Measurements from ENCODE around the gene IL17B.

Gene IL17B

DNA sequence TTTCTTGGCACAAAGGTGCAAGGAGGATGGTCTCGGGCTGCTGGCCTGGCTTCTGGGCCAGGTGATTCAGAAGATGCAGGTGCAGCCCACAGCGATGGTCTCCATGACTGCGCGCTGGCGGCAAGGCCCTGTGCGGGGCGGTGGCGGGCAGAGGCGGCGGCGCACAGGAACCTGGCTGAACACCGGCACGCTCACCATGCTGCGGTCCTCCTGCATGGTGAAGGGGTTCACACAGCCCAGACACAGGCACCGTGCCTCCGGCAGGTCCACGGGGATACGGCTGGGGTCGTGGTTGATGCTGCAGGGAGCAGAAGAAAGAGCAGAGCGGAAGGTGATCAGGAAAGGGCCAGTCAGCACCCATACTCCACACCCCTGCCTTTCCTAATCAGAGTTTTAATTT is 4.8 kb downstream of the IL17B start:
- H2AFZ ChIP-seq (ENCODE audit: low read depth) = no peak overlapping the region
- no peaks in the 10 kb centered on the region for H3K79me2 ChIP-seq (ENCODE audit: insufficient read depth, low read depth)
- H3K4me3 ChIP-seq (IDR thresholded peaks at IDR 0.05; ENCODE audit: insufficient read depth, low read depth, low read length) = no peak overlapping the region
- no peak overlapping the region for H3K27ac ChIP-seq
- no peak overlapping the region for H3K4me2 ChIP-seq
- H4K20me1 ChIP-seq (ENCODE audit: insufficient read depth) = no peaks in the 10 kb centered on the region
- no peaks in the 10 kb centered on the region for H3K4me1 ChIP-seq (ENCODE audit: low read depth, poor library complexity, severe bottlenecking)
- TF ChIP-seq, protein P1, sequence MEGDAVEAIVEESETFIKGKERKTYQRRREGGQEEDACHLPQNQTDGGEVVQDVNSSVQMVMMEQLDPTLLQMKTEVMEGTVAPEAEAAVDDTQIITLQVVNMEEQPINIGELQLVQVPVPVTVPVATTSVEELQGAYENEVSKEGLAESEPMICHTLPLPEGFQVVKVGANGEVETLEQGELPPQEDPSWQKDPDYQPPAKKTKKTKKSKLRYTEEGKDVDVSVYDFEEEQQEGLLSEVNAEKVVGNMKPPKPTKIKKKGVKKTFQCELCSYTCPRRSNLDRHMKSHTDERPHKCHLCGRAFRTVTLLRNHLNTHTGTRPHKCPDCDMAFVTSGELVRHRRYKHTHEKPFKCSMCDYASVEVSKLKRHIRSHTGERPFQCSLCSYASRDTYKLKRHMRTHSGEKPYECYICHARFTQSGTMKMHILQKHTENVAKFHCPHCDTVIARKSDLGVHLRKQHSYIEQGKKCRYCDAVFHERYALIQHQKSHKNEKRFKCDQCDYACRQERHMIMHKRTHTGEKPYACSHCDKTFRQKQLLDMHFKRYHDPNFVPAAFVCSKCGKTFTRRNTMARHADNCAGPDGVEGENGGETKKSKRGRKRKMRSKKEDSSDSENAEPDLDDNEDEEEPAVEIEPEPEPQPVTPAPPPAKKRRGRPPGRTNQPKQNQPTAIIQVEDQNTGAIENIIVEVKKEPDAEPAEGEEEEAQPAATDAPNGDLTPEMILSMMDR (conservative IDR thresholded peaks at IDR 0.05; ENCODE audit: low read depth, low read length) = no peak
- no peak overlapping the region for H3K9ac ChIP-seq
- H3K27me3 ChIP-seq (ENCODE audit: insufficient read depth, low read depth) = no peaks in the 10 kb centered on the region
- no peaks in the 10 kb centered on the region for H3K36me3 ChIP-seq (ENCODE audit: insufficient read depth)

- no peaks in the 10 kb centered on the region for H3K4me1 ChIP-seq (ENCODE audit: low read depth, poor library complexity, severe bottlenecking)
- H3K4me3 ChIP-seq (IDR thresholded peaks at IDR 0.05; ENCODE audit: insufficient read depth, low read depth, low read length) = no peak overlapping the region
- H3K9ac ChIP-seq = no peak overlapping the region
Observed at GRCh38 chr5:149372932-149373331, 6.2 kb downstream of the IL17B start.

DNA sequence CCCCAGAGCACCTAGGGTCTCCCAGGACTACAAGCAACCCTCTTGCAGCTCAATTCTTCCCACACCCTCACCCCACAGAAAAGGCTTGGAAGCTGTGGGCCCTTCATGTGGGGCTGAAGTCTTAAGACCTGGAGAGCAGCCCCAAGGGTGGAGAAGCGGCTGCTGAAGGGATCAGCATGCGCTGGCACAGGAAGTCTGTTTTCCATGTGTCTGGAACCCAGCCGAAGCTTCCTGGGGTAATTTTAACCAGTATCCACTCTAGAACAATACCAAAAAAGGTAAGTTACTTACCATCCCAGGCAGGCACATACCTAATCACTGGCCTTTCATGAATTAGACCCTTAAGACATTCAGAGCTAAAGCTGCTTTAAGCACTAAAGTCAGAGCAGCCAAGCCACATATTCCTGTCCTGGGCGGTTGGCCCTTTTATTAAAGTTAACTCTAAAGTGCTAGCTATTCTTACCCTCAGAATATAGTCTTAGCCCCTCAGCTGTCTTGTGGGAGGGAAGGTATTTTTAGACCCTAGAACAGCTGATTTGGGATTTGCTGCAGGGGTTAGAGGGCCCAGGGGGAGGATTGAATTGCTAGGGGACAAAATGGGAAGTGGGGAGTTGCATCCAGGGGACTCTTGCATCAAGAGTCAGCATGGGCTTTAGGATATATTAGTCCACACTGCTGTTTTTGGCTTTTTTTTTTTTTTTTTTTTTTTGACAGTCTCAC is 6.9 kb downstream of the IL17B start:
- TF ChIP-seq, protein P1 (conservative IDR thresholded peaks at IDR 0.05; ENCODE audit: low read depth, low read length) = no peak
- no peak overlapping the region for H2AFZ ChIP-seq (ENCODE audit: low read depth)

More at GRCh38 chr5:149372932-149373331, 6.2 kb downstream of the IL17B start:
- Histone ChIP-seq H2AFZ (ENCODE audit: low read depth) (no peak overlapping the region), H3K79me2 (ENCODE audit: insufficient read depth, low read depth) (no peaks in the 10 kb centered on the region), H3K27me3 (ENCODE audit: insufficient read depth, low read depth) (no peaks in the 10 kb centered on the region), H3K36me3 (ENCODE audit: insufficient read depth) (no peaks in the 10 kb centered on the region), H4K20me1 (ENCODE audit: insufficient read depth) (no peaks in the 10 kb centered on the region), H3K4me2 (no peak overlapping the region), H3K27ac (no peak overlapping the region)
- TF ChIP-seq, protein P1 (conservative IDR thresholded peaks at IDR 0.05; ENCODE audit: low read depth, low read length) = no peak

GRCh38 chr5:149371296-149371962 is 7.7 kb downstream of the IL17B start:
- TF ChIP-seq, protein P1 (conservative IDR thresholded peaks at IDR 0.05; ENCODE audit: low read depth, low read length) = peak; percentile 56
- Histone ChIP-seq H4K20me1 (ENCODE audit: insufficient read depth) (no peaks in the 10 kb centered on the region), H2AFZ (ENCODE audit: low read depth) (no peak overlapping the region), H3K9ac (no peak overlapping the region), H3K27me3 (ENCODE audit: insufficient read depth, low read depth) (no peaks in the 10 kb centered on the region), H3K4me3 (IDR thresholded peaks at IDR 0.05; ENCODE audit: insufficient read depth, low read depth, low read length) (no peak overlapping the region), H3K4me1 (ENCODE audit: low read depth, poor library complexity, severe bottlenecking) (peaks cover 10% of the 10 kb centered on the region), H3K4me2 (no peak overlapping the region), H3K79me2 (ENCODE audit: insufficient read depth, low read depth) (no peaks in the 10 kb centered on the region), H3K27ac (no peak overlapping the region), H3K36me3 (ENCODE audit: insufficient read depth) (no peaks in the 10 kb centered on the region)

More for the DNA sequence above, 6.9 kb downstream of the IL17B start:
- Histone ChIP-seq H3K4me3 (IDR thresholded peaks at IDR 0.05; ENCODE audit: insufficient read depth, low read depth, low read length) (no peak overlapping the region), H3K27ac (no peak overlapping the region), H3K4me1 (ENCODE audit: low read depth, poor library complexity, severe bottlenecking) (peaks cover 5% of the 10 kb centered on the region), H3K4me2 (no peak overlapping the region), H4K20me1 (ENCODE audit: insufficient read depth) (no peaks in the 10 kb centered on the region), H3K36me3 (ENCODE audit: insufficient read depth) (no peaks in the 10 kb centered on the region), H3K79me2 (ENCODE audit: insufficient read depth, low read depth) (no peaks in the 10 kb centered on the region), H3K9ac (no peak overlapping the region), H3K27me3 (ENCODE audit: insufficient read depth, low read depth) (no peaks in the 10 kb centered on the region)
